CD4-positive, alpha-beta T cell treated with Interleukin-4 for 1 hour (primary cell): ENCODE results near the gene SLC7A4.

Experiments used
- DNase-seq, 2 donors: peaks; one replicate each; pipeline ENCODE4 v3.0.0-alpha.2; 2020 to 2022

SLC7A4 gene

GRCh38 chr22:20983081-20983771 lies 49.1 kb downstream of the SLC7A4 start:
- no peak for DNase-seq

- DNase-seq = no peak
Measured at GRCh38 chr22:20982563-20982882, 49.8 kb downstream of the SLC7A4 start.

GRCh38 chr22:20981787-20982562 lies 50.4 kb downstream of the SLC7A4 start, which contains the start of gene LZTR1:
Gene LZTR1 (plus strand): TSS chr22:20982297. CDS start chr22:20982372, 75 bp downstream.
- peak; percentile 64 to 72 for DNase-seq

GRCh38 chr22:20980938-20981722 lies 51.2 kb downstream of the SLC7A4 start:
- DNase-seq = no peak

- no peak for DNase-seq
Measured at GRCh38 chr22:20980523-20980922, 51.8 kb downstream of the SLC7A4 start.

GRCh38 chr22:20979940-20980453 lies 52.4 kb downstream of the SLC7A4 start:
- no peak for DNase-seq

- peak; percentile 72 to 88 for DNase-seq
Measured at GRCh38 chr22:20979243-20979809, 53.0 kb downstream of the SLC7A4 start.
